Activated CD8-positive, alpha-beta T cell treated with anti-CD3 and anti-CD28 coated beads, Interleukin-2, amount 10 ng/mL, durations not matched to agents 7 days and 5 days (primary cell): Measurements from ENCODE around the gene OTOF. TPM values are rescaled to one million over a fixed set of nuclear protein-coding genes. Genes with fewer than 3 reads are reported as not detected.

Experiments
- ATAC-seq: fragments of 150-1000 bp; cut with Tn5 transposase; one replicate; pipeline ENCODE4 v1.10.0; 2021; ENCODE audit warnings: moderate library complexity
- CTCF ChIA-PET: fragments of 350-600 bp; sonication (Branson Sonifier 250); formaldehyde crosslinking; loops from one replicate; lab custom pipeline; 2021; ENCODE audit warnings: antibody characterized with exemption; lab: Charles Lee
- POLR2A ChIA-PET: fragments of 350-600 bp; sonication (Branson Sonifier 250); formaldehyde crosslinking; loops from one replicate; lab custom pipeline; 2021; ENCODE audit warnings: antibody characterized with exemption; lab: Charles Lee
- DNase-seq: peaks from one replicate; pipeline ENCODE4 v3.0.0-alpha.2; 2020
- H3K27ac Mint-ChIP-seq: one replicate; pipeline ENCODE4 v1.8.0; 2021; ENCODE audit warnings: mild to moderate bottlenecking, mixed read lengths
- H3K27me3 Mint-ChIP-seq: one replicate; pipeline ENCODE4 v1.8.0; 2021; ENCODE audit warnings: low read depth, mixed read lengths
- H3K36me3 Mint-ChIP-seq: one replicate; pipeline ENCODE4 v1.8.0; 2021; ENCODE audit warnings: low read depth, mixed read lengths
- H3K4me1 Mint-ChIP-seq: one replicate; pipeline ENCODE4 v1.8.0; 2021; ENCODE audit warnings: low read depth, mixed read lengths
- H3K4me3 Mint-ChIP-seq: one replicate; pipeline ENCODE4 v1.8.0; 2021; ENCODE audit warnings: mild to moderate bottlenecking, mixed read lengths
- H3K9me3 Mint-ChIP-seq: one replicate; pipeline ENCODE4 v1.8.0; 2022; ENCODE audit warnings: mixed read lengths; ENCODE audit not compliant: insufficient read depth
- total RNA-seq, 2 experiments: library from RNA; stranded (reverse); gene quantifications; one replicate each; pipeline ENCODE4 v1.2.3, GENCODE V29; 2021

OTOF gene
- total RNA-seq, 2 experiments from 2014 or later: 17.2 to 19.9 TPM

- Mint-ChIP-seq H3K9me3 (no peaks in the 10 kb centered on the region), H3K27me3 (peaks cover 9% of the 10 kb centered on the region), H3K4me1 (no peaks in the 10 kb centered on the region), H3K4me3 (no peak overlapping the region), H3K27ac (no peak overlapping the region), H3K36me3 (no peaks in the 10 kb centered on the region)
- ATAC-seq (no peak), DNase-seq (no peak)
- CTCF ChIA-PET: interaction anchor here (1.1 kb wide), 1 partner anchor 61 kb away, joined by 3 read pairs; no protein-coding TSS in a partner anchor
- POLR2A ChIA-PET: no interaction called here
These were observed 35.6 kb downstream of the OTOF start for GRCh38 chr2:26442301-26442700.

- ChIA-PET CTCF (no interaction called here), POLR2A (no interaction called here)
- H3K27ac Mint-ChIP-seq: no peak overlapping the region
- no peaks in the 10 kb centered on the region for H3K4me1 Mint-ChIP-seq
- peaks cover 10% of the 10 kb centered on the region for H3K27me3 Mint-ChIP-seq
- no peak overlapping the region for H3K4me3 Mint-ChIP-seq
- DNase-seq (no peak), ATAC-seq (no peak)
- no peaks in the 10 kb centered on the region for H3K9me3 Mint-ChIP-seq
- no peaks in the 10 kb centered on the region for H3K36me3 Mint-ChIP-seq
These were observed 39.0 kb downstream of the OTOF start for GRCh38 chr2:26438926-26439325.

- no peaks in the 10 kb centered on the region for H3K36me3 Mint-ChIP-seq
- peaks cover 14% of the 10 kb centered on the region for H3K27me3 Mint-ChIP-seq
- H3K4me1 Mint-ChIP-seq: no peaks in the 10 kb centered on the region
- H3K27ac Mint-ChIP-seq: no peak overlapping the region
- ChIA-PET CTCF (no interaction called here), POLR2A (no interaction called here)
- no peak for DNase-seq
- H3K9me3 Mint-ChIP-seq: no peaks in the 10 kb centered on the region
- no peak overlapping the region for H3K4me3 Mint-ChIP-seq
- no peak for ATAC-seq
These were observed 39.4 kb downstream of the OTOF start for GRCh38 chr2:26438526-26438925.

GRCh38 chr2:26435106-26435505 lies 42.8 kb downstream of the OTOF start:
- ATAC-seq (no peak), DNase-seq (no peak)
- CTCF ChIA-PET: no interaction called here
- no peak overlapping the region for H3K27ac Mint-ChIP-seq
- POLR2A ChIA-PET: interaction anchor here (0.6 kb wide), 1 partner anchor 336 kb away, joined by 3 read pairs; no protein-coding TSS in a partner anchor
- H3K27me3 Mint-ChIP-seq: peaks cover 20% of the 10 kb centered on the region
- H3K4me1 Mint-ChIP-seq: no peaks in the 10 kb centered on the region
- H3K36me3 Mint-ChIP-seq: no peaks in the 10 kb centered on the region
- no peak overlapping the region for H3K4me3 Mint-ChIP-seq
- no peaks in the 10 kb centered on the region for H3K9me3 Mint-ChIP-seq

GRCh38 chr2:26432859-26433258 lies 45.1 kb downstream of the OTOF start:
- H3K4me3 Mint-ChIP-seq: no peak overlapping the region
- no peaks in the 10 kb centered on the region for H3K9me3 Mint-ChIP-seq
- POLR2A ChIA-PET: no interaction called here
- peaks cover 11% of the 10 kb centered on the region for H3K27me3 Mint-ChIP-seq
- ATAC-seq: no peak
- no peaks in the 10 kb centered on the region for H3K4me1 Mint-ChIP-seq
- CTCF ChIA-PET: interaction anchor here (0.8 kb wide), 1 partner anchor 70 kb away, joined by 3 read pairs; no protein-coding TSS in a partner anchor
- no peaks in the 10 kb centered on the region for H3K36me3 Mint-ChIP-seq
- H3K27ac Mint-ChIP-seq: no peak overlapping the region
- no peak for DNase-seq

GRCh38 chr2:26432363-26432762 lies 45.6 kb downstream of the OTOF start:
- ATAC-seq (no peak), DNase-seq (no peak)
- H3K27ac Mint-ChIP-seq: no peak overlapping the region
- H3K27me3 Mint-ChIP-seq: peaks cover 11% of the 10 kb centered on the region
- no peaks in the 10 kb centered on the region for H3K36me3 Mint-ChIP-seq
- POLR2A ChIA-PET: no interaction called here
- CTCF ChIA-PET: no interaction called here
- no peaks in the 10 kb centered on the region for H3K9me3 Mint-ChIP-seq
- H3K4me3 Mint-ChIP-seq: no peak overlapping the region
- H3K4me1 Mint-ChIP-seq: no peaks in the 10 kb centered on the region

GRCh38 chr2:26430826-26431225 lies 47.1 kb downstream of the OTOF start:
- no peak overlapping the region for H3K27ac Mint-ChIP-seq
- CTCF ChIA-PET: interaction anchor here (0.9 kb wide), 1 partner anchor 36 kb away, joined by 4 read pairs; no protein-coding TSS in a partner anchor

GRCh38 chr2:26429779-26430578 lies 47.9 kb downstream of the OTOF start:
- Mint-ChIP-seq H3K27ac (no peak overlapping the region), H3K4me1 (no peaks in the 10 kb centered on the region), H3K9me3 (no peaks in the 10 kb centered on the region), H3K27me3 (peaks cover 15% of the 10 kb centered on the region), H3K4me3 (no peak overlapping the region), H3K36me3 (no peaks in the 10 kb centered on the region)
- ChIA-PET CTCF (no interaction called here), POLR2A (interaction anchor here (0.6 kb wide), 1 partner anchor 111 kb away, joined by 3 read pairs; no protein-coding TSS in a partner anchor)
- no peak for ATAC-seq
- DNase-seq: no peak

More at GRCh38 chr2:26430826-26431225, 47.1 kb downstream of the OTOF start:
- no peaks in the 10 kb centered on the region for H3K9me3 Mint-ChIP-seq
- no peaks in the 10 kb centered on the region for H3K4me1 Mint-ChIP-seq
- H3K36me3 Mint-ChIP-seq: no peaks in the 10 kb centered on the region
- H3K27me3 Mint-ChIP-seq: peaks cover 14% of the 10 kb centered on the region
- ATAC-seq (no peak), DNase-seq (no peak)
- no peak overlapping the region for H3K4me3 Mint-ChIP-seq
- POLR2A ChIA-PET: no interaction called here

- DNase-seq (no peak), ATAC-seq (no peak)
- H3K27ac Mint-ChIP-seq: no peak overlapping the region
- peaks cover 17% of the 10 kb centered on the region for H3K27me3 Mint-ChIP-seq
- CTCF ChIA-PET: no interaction called here
- no peak overlapping the region for H3K4me3 Mint-ChIP-seq
- H3K9me3 Mint-ChIP-seq: no peaks in the 10 kb centered on the region
- POLR2A ChIA-PET: interaction anchor here (0.6 kb wide), 1 partner anchor 110 kb away, joined by 3 read pairs; no protein-coding TSS in a partner anchor
- no peaks in the 10 kb centered on the region for H3K36me3 Mint-ChIP-seq
- no peaks in the 10 kb centered on the region for H3K4me1 Mint-ChIP-seq
These were observed 49.1 kb downstream of the OTOF start for GRCh38 chr2:26428846-26429245.

GRCh38 chr2:26424221-26424620 lies 53.7 kb downstream of the OTOF start:
- POLR2A ChIA-PET: interaction anchor here (0.5 kb wide), 1 partner anchor 163 kb away, joined by 3 read pairs; no protein-coding TSS in a partner anchor
- no peaks in the 10 kb centered on the region for H3K36me3 Mint-ChIP-seq
- H3K4me3 Mint-ChIP-seq: no peak overlapping the region
- H3K9me3 Mint-ChIP-seq: no peaks in the 10 kb centered on the region
- ATAC-seq (no peak), DNase-seq (no peak)
- H3K27me3 Mint-ChIP-seq: peaks cover 22% of the 10 kb centered on the region
- H3K27ac Mint-ChIP-seq: no peak overlapping the region
- CTCF ChIA-PET: no interaction called here
- no peaks in the 10 kb centered on the region for H3K4me1 Mint-ChIP-seq

GRCh38 chr2:26423750-26424149 lies 54.2 kb downstream of the OTOF start:
- DNase-seq: no peak
- Mint-ChIP-seq H3K9me3 (no peaks in the 10 kb centered on the region), H3K36me3 (no peaks in the 10 kb centered on the region), H3K27me3 (peaks cover 22% of the 10 kb centered on the region), H3K4me3 (no peak overlapping the region), H3K27ac (no peak overlapping the region), H3K4me1 (no peaks in the 10 kb centered on the region)
- POLR2A ChIA-PET: no interaction called here
- no peak for ATAC-seq
- CTCF ChIA-PET: no interaction called here

GRCh38 chr2:26422947-26423629 lies 54.8 kb downstream of the OTOF start:
- Mint-ChIP-seq H3K4me3 (no peak overlapping the region), H3K9me3 (no peaks in the 10 kb centered on the region), H3K36me3 (no peaks in the 10 kb centered on the region), H3K27me3 (peaks cover 24% of the 10 kb centered on the region), H3K27ac (no peak overlapping the region), H3K4me1 (no peaks in the 10 kb centered on the region)
- DNase-seq (no peak), ATAC-seq (no peak)
- ChIA-PET CTCF (no interaction called here), POLR2A (no interaction called here)
